HG03520 (cell line): ENCODE results near the gene NDFIP2.
"Not testable (repeated sequence)": the region's sequence is repeated elsewhere in the genome, so short reads cannot be mapped to it uniquely, and the experiment has no call there.

Experiments
- ATAC-seq: cut with Tn5 transposase; IDR thresholded peaks from one replicate; pipeline ENCODE4 v1.9.1; 2021; ENCODE audit warnings: mild to moderate bottlenecking, moderate library complexity; ENCODE audit not compliant: unreplicated experiment

NDFIP2 gene

GRCh38 chr13:79589603-79590393 lies 108.8 kb downstream of the NDFIP2 start:
- no peak for ATAC-seq

GRCh38 chr13:79590394-79590676 lies 109.4 kb downstream of the NDFIP2 start:
- no peak for ATAC-seq

GRCh38 chr13:79591493-79591892 lies 110.5 kb downstream of the NDFIP2 start:
- no peak for ATAC-seq

GRCh38 chr13:79593121-79593520 lies 112.2 kb downstream of the NDFIP2 start:
- no peak for ATAC-seq

- ATAC-seq = no peak
Observed at GRCh38 chr13:79593641-79594275, 112.8 kb downstream of the NDFIP2 start.

GRCh38 chr13:79600146-79600545 lies 119.2 kb downstream of the NDFIP2 start:
- not testable (repeated sequence) for ATAC-seq

- no peak for ATAC-seq
Observed at GRCh38 chr13:79602936-79603335, 122.0 kb downstream of the NDFIP2 start.

GRCh38 chr13:79604752-79605151 lies 123.8 kb downstream of the NDFIP2 start:
- ATAC-seq = no peak
